Osteocyte (in vitro differentiated cells): Measurements from ENCODE around the gene NT5E. TPM values are rescaled to one million over a fixed set of nuclear protein-coding genes. Genes with fewer than 3 reads are reported as not detected.

Experiments
- DNase-seq: peaks from one replicate; pipeline ENCODE4 v3.0.0; 2021; ENCODE audit warnings: mixed read lengths; ENCODE audit not compliant: unreplicated experiment; ENCODE audit errors: extremely low spot score
- H3K27ac Mint-ChIP-seq: one replicate; pipeline ENCODE4 v1.8.0; 2021; ENCODE audit warnings: mild to moderate bottlenecking, mixed read lengths; ENCODE audit not compliant: unreplicated experiment
- H3K27me3 Mint-ChIP-seq: one replicate; pipeline ENCODE4 v1.8.0; 2021; ENCODE audit warnings: mixed read lengths; ENCODE audit not compliant: unreplicated experiment
- H3K36me3 Mint-ChIP-seq: one replicate; pipeline ENCODE4 v1.8.0; 2021; ENCODE audit warnings: mixed read lengths; ENCODE audit not compliant: unreplicated experiment
- H3K4me1 Mint-ChIP-seq: one replicate; pipeline ENCODE4 v1.8.0; 2021; ENCODE audit warnings: mixed read lengths; ENCODE audit not compliant: unreplicated experiment
- H3K4me3 Mint-ChIP-seq: one replicate; pipeline ENCODE4 v1.8.0; 2021; ENCODE audit warnings: mild to moderate bottlenecking, moderate library complexity, mixed read lengths; ENCODE audit not compliant: unreplicated experiment
- H3K9me3 Mint-ChIP-seq: one replicate; pipeline ENCODE4 v1.8.0; 2021; ENCODE audit warnings: mixed read lengths; ENCODE audit not compliant: unreplicated experiment
- total RNA-seq: library from RNA; stranded (reverse); gene quantifications from 2 replicates; pipeline ENCODE4 v1.2.1, GENCODE V29; 2021
- TF ChIP-seq, protein P1 (sequence below): fragments of 200-600 bp; sonication (generic); IDR thresholded peaks from 2 replicates; pipeline ENCODE4 v1.5.0; 2021; ENCODE audit warnings: antibody characterized with exemption, mild to moderate bottlenecking, moderate library complexity

NT5E gene
- total RNA-seq, 1 donor from 2014 or later = 197 TPM

DNA sequence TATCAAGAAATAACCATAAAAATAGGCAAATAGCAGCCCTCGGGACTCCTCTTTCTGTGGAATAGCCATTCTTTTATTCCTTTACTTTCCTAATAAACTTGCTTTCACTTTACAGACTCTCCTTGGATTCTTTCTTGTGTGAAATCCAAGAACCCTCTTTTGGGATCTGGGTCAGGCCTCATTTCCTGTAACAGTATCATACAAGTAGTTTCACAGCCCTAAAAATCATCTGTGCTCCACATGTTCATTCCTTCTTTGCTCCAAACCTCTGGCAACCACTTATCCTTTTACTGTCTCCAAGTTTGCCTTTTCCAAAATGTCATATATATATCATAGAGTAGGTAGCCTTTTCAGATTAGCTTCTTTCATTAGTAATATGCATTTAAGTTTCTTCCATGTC is 13.5 kb upstream of the NT5E start:
- peaks cover 38% of the 10 kb centered on the region for H3K4me1 Mint-ChIP-seq
- DNase-seq = no peak
- H3K27ac Mint-ChIP-seq = peak overlapping the region; percentile 89
- H3K9me3 Mint-ChIP-seq = peaks cover 14% of the 10 kb centered on the region
- TF ChIP-seq, protein P1, sequence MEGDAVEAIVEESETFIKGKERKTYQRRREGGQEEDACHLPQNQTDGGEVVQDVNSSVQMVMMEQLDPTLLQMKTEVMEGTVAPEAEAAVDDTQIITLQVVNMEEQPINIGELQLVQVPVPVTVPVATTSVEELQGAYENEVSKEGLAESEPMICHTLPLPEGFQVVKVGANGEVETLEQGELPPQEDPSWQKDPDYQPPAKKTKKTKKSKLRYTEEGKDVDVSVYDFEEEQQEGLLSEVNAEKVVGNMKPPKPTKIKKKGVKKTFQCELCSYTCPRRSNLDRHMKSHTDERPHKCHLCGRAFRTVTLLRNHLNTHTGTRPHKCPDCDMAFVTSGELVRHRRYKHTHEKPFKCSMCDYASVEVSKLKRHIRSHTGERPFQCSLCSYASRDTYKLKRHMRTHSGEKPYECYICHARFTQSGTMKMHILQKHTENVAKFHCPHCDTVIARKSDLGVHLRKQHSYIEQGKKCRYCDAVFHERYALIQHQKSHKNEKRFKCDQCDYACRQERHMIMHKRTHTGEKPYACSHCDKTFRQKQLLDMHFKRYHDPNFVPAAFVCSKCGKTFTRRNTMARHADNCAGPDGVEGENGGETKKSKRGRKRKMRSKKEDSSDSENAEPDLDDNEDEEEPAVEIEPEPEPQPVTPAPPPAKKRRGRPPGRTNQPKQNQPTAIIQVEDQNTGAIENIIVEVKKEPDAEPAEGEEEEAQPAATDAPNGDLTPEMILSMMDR = no peak
- H3K36me3 Mint-ChIP-seq = peaks cover 1% of the 10 kb centered on the region
- H3K27me3 Mint-ChIP-seq = no peaks in the 10 kb centered on the region
- no peak overlapping the region for H3K4me3 Mint-ChIP-seq

DNA sequence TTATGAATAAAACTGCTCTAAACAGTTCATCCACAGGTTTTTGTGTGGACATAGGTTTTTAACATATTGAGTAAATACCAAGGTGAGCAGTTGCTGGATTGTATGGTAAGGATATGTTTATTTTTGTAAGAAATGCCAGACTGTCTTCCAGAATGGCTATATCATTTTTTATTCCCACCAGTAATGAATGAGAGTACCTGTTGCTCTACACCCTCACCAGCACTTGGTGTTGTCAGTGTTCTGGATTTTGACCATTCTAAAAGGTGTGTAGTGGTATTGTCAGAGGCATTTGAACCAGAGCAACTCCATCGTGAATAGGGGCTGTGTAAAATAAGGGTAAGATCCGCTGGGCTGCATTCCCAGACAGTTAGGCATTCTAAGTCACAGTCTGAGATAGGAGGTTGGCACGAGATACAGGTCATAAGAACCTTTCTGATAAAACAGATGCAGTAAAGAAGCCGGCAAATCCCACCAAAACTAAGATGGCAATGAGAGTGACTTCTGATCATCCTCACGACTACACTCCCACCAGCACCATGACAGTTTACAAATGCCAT is 12.9 kb upstream of the NT5E start:
- Mint-ChIP-seq H3K4me3 (no peak overlapping the region), H3K27me3 (no peaks in the 10 kb centered on the region), H3K36me3 (peaks cover 1% of the 10 kb centered on the region), H3K4me1 (peaks cover 35% of the 10 kb centered on the region), H3K27ac (peak overlapping the region; percentile 89), H3K9me3 (peaks cover 14% of the 10 kb centered on the region)
- TF ChIP-seq, protein P1 = no peak
- no peak for DNase-seq

DNA sequence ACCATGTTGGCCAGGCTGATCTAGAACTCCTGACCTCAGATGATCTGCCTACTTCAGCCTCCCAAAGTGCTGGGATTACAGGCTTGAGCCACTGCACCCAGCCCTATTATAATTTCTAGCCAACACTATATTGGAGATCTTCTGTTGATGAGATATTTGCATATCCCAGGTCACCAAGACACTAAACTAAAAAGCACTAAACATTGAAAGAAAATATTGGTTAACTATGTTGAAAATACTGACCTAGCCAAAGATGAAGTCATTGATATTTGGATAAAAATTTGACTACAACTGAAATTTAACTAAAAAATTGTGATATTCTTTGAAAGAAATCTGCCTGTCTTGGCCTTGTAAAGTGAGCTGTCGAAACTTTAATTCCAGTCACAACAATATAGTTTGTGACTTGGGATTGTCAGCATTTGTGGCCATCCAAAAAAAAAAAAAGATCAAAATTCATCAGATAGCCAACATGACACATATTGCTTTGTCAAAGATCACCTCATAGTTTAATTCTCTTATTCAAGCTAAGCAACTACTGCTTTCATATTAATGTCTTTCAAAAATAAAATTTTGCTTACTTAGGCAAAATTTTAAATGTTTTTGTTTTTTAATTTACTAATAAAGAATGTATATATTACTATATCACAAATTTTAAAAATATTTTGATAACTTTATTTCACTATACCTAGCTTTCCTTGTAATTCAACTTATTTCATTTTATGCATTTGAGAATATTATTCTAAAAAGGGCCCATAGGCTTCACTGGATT is 6.3 kb upstream of the NT5E start:
- no peaks in the 10 kb centered on the region for H3K27me3 Mint-ChIP-seq
- H3K4me1 Mint-ChIP-seq = peaks cover 22% of the 10 kb centered on the region
- peaks cover 4% of the 10 kb centered on the region for H3K9me3 Mint-ChIP-seq
- no peak for DNase-seq
- H3K27ac Mint-ChIP-seq = no peak overlapping the region
- no peak overlapping the region for H3K4me3 Mint-ChIP-seq
- peaks cover 1% of the 10 kb centered on the region for H3K36me3 Mint-ChIP-seq
- TF ChIP-seq, protein P1 = no peak

DNA sequence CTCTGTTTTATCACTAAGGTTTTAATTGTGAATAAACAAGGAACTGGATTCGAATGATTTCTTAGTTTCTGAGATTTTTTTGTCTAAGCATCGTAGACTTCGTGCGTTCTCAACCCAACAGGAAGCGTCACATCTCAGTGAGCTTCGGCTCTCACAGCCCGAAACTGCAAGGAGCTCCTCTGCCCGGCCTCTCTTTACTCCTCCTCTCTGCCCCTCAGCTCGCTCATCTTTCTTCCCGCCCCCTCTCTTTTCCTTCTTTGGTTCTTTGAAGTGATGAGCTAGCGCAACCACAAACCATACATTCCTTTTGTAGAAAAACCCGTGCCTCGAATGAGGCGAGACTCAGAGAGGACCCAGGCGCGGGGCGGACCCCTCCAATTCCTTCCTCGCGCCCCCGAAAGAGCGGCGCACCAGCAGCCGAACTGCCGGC is 480 bp upstream of the NT5E start:
- no peaks in the 10 kb centered on the region for H3K27me3 Mint-ChIP-seq
- TF ChIP-seq, protein P1 = no peak
- peak overlapping the region; percentile 97 for H3K27ac Mint-ChIP-seq
- H3K4me1 Mint-ChIP-seq = peaks cover 59% of the 10 kb centered on the region
- H3K9me3 Mint-ChIP-seq = no peaks in the 10 kb centered on the region
- H3K36me3 Mint-ChIP-seq = peaks cover 13% of the 10 kb centered on the region
- H3K4me3 Mint-ChIP-seq = peak overlapping the region; percentile 100
- no peak for DNase-seq

DNA sequence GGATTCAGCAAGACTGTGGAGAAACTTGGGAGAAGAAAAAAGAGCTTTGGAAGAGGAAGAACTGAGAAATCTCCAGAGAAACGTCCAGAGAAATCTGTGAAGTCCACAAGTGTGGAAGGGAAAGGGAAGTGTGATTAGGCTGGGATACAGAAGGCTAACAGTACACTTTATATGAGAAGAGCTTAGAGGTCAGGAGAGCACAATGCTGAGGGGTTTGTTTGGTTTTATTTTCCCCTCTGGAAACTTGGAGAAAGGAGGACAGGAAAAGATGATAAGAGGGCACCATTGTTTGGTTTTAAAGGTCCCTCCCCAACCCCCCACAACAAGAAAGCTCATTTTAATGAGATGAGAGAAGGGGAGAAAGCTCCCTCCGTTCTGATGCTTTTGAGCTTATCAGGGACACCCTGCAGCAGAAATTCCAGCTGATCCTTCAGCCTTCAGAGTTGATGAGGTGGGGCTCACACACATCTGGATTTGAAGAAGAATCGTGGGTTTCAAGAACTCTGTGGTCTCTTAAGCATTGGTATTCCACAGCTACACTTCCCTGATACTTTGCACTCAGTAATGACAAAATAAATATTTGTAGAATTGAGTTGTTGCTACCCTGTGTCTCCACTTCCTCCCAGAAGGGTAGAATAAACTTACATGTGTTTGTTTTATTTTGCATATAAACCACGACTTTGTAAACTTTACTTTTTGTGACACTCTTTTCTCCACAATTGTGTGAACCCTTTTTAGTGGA is 1.9 kb downstream of the NT5E start:
- no peak for DNase-seq
- Mint-ChIP-seq H3K36me3 (peaks cover 18% of the 10 kb centered on the region), H3K9me3 (no peaks in the 10 kb centered on the region), H3K27ac (peak overlapping the region; percentile 97), H3K4me3 (peak overlapping the region; percentile 100), H3K4me1 (peaks cover 69% of the 10 kb centered on the region), H3K27me3 (no peaks in the 10 kb centered on the region)
- TF ChIP-seq, protein P1 = no peak
